GM21717 (cell line): ENCODE measurements around the gene TIMP1.

Source experiments
- ATAC-seq: cut with Tn5 transposase; IDR thresholded peaks from one replicate; pipeline ENCODE4 v1.9.1; 2021; ENCODE audit warnings: mild to moderate bottlenecking, moderate library complexity; ENCODE audit not compliant: unreplicated experiment

Gene TIMP1

GRCh38 chrX:47581731-47582647 lies at the start of gene TIMP1:
TIMP1 (plus strand) TSS chrX:47582436; CDS start chrX:47583416, 980 bp downstream.
- ATAC-seq = peak; percentile 72

DNA sequence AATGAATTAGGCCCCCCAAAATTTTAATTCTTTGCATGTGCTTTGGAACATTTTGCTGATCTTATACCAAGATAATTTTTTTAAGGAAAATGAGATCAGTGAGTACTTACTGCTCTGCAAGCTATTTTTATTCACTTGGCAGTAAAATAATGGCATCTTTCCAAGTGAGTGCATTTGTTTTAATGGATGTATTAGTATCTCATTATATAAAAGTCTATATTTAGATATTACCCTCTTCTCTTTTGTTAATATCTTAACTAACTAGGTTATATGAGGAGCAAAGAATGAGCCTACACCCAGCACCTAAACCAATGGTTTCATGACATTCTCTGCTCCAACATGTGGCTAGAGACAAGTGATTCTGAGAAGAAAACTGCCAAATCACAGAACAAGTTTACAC lies 42.4 kb upstream of the TIMP1 start:
- no peak for ATAC-seq

DNA sequence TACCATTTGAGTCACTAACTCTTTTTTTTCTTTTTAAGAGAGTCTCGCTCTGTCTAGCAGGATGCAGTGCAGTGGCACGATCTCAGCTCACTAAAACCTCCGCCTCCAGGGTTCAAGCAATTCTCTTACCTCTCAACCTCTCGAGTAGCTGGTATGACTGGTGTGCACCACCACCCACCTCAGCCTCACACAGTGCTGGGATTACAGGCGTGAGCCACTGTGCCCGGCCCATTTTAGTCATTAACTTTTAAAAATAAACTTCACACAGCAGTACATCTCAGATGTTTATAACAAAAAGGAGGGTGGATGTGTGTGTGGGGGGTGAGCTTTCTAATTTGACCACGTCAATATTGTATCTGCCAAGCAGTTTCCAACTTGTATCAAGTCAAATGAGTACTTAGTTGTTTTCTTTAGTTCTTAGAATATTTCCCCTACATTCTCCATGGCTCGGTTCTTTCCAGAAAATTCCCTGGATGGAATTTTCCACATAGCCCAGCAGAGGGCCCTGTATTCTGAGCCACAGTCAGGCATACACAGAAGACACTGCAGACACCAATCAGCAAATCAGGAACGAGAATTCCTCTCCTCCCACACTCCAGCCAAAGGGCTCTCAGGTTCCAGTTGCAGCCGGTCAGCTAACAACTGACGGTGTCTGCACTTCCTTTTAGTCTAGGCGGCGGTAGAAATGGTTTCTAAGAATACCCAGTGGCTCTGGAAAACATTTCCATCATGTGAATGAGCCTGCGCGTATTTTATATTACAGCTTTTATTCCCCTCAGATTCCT lies 41.3 kb upstream of the TIMP1 start:
- no peak for ATAC-seq

DNA sequence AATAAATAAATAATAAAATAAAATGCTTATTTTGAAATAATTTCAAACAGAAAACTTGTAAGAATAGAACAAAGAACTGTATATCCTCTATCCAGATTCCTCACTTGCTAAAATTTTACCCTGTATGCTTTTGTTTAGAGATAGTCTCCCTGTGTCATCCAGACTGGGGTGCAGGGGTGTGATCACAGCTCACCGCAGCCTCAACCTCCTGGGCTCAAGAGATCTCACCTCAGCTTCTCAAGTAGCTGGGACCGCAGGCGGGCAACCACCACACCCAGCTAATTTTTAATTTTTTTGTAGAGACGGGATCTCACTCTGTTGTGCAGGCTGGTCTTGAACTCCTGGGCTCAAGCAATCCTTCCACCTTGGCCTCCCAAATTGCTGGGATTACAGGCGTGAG lies 38.7 kb upstream of the TIMP1 start:
- ATAC-seq = no peak

DNA sequence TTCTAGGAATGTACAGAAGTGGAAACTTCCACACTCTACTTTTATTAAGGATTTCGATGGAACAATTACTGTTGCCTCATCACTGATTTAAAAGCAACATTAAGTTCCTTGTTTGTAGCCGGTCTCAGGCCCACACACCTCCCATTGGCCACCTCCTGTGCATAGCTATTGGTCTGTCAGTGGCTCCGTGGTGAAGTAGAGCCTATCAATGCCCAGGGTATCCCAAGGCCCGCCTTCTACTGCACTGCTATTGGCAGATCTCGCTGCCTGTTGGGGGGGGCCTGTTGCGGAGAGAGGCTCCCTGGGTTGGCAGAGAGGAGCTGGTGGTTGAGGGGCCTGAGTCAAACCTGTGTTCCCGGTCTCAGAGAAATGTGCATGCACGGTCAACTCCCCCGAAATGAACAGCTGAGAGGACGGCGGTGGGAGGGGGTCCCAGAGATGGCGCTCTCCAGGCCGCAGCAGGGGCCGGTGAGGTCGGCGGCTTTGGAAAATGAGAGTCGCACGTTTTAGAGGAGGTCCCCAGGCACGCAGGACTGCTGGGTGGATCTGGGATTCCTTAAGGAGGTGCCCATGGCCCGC lies 26.1 kb upstream of the TIMP1 start:
- ATAC-seq = peak; percentile 87

DNA sequence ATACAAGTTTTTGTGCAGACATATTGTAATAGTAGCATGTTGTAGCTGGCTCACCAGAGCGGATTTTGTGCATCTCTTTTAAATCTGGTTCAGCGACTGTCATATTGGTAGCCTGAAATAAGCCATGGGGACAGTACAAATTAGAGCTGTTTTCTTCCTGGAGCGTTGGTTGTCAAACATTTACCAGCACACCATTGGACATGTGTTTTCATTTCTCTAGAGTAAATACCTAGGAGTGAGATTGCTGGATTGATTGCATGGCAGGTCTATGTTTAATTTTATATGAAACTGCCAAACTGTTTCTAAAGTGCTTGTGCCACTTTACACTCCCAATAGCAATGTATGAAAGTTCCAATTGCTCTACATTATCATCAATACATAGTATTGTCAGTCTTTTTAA lies 23.8 kb upstream of the TIMP1 start:
- ATAC-seq = no peak

DNA sequence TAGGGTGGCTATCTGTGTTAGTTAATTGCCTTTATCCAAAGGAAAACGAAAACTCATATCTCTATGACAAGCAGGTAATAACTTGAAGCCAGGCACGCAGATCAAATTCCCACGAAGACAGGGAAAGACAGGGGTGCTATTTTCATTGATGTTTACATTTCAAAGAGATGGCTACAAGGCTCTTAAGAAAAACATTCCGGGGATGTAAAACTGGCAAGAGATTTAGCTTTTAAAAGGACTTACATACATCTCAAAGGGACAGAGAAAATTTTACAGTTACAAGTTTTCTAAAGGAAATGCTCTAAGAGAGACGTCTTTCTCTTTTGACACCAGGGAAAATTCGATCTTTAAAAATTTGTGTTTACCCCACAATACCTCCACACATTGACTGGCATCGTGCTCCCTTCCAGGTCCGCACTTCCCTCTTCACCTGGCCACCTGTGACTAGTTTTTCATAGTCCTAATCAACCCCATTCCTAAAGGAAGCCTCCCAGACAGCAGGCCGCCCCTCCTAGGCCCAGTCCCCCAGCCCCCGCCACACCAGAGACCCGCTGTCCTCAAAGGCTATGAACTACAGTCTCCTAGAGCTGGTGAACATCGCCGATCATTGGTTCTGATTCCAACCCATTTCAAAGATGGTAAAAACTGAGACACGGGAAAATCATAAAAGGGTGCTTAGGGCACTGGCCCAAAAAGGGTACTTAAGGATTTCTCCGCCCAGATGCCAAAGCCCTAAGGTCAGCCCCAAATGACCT lies 21.9 kb upstream of the TIMP1 start:
- peak; percentile 1 for ATAC-seq

DNA sequence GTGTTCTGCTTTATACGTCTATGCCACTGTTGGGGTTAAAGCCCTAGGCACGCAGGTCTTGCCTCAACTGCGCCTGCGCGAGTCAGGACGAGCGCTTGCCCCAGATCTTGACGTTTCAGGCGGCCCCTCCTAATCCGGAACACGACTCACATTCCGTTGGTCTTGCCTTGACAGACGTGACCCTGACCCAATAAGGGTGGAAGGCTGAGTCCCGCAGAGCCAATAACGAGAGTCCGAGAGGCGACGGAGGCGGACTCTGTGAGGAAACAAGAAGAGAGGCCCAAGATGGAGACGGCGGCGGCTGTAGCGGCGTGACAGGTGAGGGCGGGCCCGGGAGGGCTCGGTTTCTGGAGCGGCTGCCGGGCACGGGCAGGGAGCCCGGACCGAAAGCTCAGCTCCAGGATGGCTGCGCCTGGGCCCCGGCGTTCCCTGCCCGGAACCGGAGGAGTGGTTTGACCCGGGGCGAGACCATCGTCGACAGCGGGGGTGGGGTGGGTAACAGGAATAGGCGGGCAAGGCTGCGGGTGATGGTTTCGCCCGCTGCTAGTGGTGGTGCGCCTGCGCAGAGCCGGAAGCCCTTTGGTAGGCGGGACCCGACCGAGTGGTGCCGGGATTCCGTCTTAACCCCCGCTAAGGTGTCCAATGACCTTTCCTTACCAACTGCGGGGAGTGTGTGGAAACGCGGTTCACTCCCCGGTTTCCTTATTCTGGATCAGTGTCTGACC lies 21.1 kb upstream of the TIMP1 start, which contains the start of gene ARAF:
ARAF (plus strand) TSS at position 272 of the 725 bp plus-strand sequence. CDS start 1,763 bp downstream, outside the sequence.
- ATAC-seq = peak; percentile 85

GRCh38 chrX:47561659-47562151 lies 20.5 kb upstream of the TIMP1 start:
- ATAC-seq = no peak

DNA sequence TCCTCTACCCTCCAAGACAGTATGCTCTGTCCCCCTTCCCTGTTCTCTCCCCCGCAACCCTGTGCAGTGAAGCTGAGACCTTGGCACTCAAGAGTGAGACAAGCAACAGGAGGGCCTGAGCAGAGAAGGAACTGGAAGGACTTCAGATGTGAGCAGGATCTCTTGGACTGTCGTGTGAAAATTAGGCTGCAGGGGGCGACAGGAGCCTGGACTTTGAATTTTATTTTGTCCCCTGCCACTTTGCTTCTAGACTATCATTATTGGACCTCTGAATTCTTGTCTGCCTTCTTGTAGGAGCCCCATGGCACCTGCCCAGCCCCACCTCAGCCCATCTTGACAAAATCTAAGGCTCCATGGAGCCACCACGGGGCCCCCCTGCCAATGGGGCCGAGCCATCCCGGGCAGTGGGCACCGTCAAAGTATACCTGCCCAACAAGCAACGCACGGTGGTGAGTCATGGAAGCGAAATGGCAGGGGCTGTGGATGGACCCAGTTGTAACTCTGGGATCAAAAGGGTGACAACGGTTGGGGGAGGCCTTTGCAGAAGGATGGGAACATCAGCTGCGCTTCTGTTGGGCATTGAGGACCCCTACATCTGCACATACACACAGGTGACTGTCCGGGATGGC lies 19.5 kb upstream of the TIMP1 start:
- no peak for ATAC-seq

- no peak for ATAC-seq
These were observed 18.4 kb upstream of the TIMP1 start for GRCh38 chrX:47563801-47564315.

DNA sequence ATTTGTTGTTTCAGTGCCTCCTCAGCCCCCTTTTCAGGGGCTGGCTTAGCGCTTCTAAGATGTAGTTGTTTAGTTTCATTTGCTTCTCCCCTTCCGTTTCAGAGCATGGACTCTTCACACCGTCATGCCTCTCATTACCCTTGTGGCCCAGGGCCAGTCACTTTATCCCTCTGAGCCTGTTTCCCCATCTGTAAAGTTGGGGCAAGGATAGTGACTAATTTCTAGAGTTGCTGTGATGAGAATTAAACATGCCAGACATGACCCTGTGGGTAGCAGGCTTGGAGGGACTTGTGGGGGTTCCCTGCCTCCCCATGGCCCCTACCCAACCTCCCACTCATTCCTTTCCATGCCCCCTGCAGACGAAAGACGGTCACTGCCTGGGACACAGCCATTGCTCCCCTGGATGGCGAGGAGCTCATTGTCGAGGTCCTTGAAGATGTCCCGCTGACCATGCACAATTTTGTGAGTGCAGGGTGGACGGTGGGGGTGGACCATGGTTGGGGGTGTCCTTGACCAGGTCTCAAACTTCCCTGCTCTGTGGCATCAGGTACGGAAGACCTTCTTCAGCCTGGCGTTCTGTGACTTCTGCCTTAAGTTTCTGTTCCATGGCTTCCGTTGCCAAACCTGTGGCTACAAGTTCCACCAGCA lies 17.7 kb upstream of the TIMP1 start:
- no peak for ATAC-seq

DNA sequence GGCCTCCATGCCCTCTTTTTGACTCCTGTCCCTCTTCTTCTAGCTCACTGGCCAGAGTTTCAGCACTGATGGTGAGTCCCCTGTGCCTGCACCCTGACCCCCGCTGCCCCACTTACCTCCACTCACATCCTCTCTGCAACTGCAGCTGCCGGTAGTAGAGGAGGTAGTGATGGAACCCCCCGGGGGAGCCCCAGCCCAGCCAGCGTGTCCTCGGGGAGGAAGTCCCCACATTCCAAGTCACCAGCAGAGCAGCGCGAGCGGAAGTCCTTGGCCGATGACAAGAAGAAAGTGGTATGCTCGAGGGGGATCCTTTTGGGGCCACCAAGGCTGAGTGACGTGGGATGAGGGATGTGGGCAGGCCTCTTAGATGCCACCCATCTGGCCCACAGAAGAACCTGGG lies 15.4 kb upstream of the TIMP1 start:
- no peak for ATAC-seq

GRCh38 chrX:47568656-47569295 lies 13.5 kb upstream of the TIMP1 start:
- no peak for ATAC-seq

DNA sequence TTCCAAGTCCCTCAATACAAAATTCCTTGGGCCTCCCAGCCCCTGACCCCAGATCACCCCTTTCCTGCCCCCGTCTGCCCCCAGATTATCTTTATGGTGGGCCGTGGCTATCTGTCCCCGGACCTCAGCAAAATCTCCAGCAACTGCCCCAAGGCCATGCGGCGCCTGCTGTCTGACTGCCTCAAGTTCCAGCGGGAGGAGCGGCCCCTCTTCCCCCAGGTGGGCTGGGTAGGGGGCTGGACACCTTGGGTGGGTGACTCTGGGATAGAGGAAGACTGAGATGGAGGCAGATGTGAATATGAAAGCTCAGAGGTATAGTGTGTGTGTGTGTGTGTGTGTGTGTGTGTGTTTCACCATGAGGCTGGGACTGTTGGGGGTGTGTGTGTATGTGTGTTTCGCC lies 11.4 kb upstream of the TIMP1 start:
- no peak for ATAC-seq

DNA sequence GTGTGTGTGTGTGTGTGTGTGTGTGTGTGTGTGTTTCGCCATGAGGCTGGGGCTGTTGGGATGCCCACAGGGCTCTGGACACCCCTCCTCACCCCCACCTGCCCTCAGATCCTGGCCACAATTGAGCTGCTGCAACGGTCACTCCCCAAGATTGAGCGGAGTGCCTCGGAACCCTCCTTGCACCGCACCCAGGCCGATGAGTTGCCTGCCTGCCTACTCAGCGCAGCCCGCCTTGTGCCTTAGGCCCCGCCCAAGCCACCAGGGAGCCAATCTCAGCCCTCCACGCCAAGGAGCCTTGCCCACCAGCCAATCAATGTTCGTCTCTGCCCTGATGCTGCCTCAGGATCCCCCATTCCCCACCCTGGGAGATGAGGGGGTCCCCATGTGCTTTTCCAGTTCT lies 11.0 kb upstream of the TIMP1 start:
- ATAC-seq = no peak

- no peak for ATAC-seq
These were observed 10.3 kb upstream of the TIMP1 start for GRCh38 chrX:47571896-47572295.

- no peak for ATAC-seq
These were observed 9.4 kb upstream of the TIMP1 start for GRCh38 chrX:47572773-47573340.
